GM12892 (cell line): Measurements from ENCODE around the gene PDGFA.

Experiments used
- DNase-seq: peaks from one replicate; pipeline ENCODE4 v3.0.0; 2011; ENCODE audit not compliant: insufficient read length
- FAIRE-seq: peaks from 2 replicates; lab custom pipeline; 2011; peaks lifted over from hg19 to GRCh38; lab: Jason Lieb, UNC
- POLR2A ChIP-seq: IDR thresholded peaks from 2 replicates; pipeline ENCODE4 v1.6.1; 2011; ENCODE audit warnings: low read depth, low read length, control low read depth
- POLR2AphosphoS5 ChIP-seq: IDR thresholded peaks from 2 replicates; pipeline ENCODE4 v1.6.1; 2011; ENCODE audit warnings: low read depth, low read length, control low read depth
- TAF1 ChIP-seq: IDR thresholded peaks from 2 replicates; pipeline ENCODE4 v1.6.1; 2011; ENCODE audit warnings: low read depth, mild to moderate bottlenecking, control low read depth, low read length, borderline replicate concordance

PDGFA gene

DNA sequence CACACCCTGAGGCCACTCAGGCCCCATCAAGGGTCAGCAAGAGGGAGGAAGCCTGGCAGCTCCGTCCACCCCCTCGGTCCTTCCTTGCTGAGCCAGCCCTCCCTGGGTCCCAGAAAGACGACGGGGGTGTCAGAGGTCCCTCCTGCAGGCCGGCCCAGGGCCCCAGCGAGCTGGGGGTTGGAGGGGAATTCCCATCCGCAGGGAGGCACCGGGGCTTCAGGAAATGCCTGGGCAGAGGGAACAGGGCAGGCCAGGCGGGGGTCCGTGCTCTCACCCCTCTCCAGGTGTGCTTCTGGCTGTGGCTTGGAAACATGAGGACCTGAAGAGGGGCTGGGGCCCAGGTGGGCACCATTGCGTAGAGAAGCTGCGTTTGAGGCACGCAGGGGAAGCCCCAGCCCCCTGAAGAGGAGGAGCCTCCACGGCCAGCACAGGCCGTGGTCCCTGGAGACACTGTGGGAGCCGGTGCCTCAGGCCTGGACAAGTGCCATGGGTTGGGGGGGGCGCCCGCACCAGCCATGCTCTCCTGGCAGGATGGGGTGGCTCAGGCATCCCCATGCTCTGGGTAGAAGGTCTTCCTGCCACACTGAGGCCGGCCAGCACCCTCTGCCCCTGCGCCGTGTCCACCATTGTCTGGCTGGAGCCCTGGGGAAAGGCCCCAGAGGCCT lies 66.7 kb downstream of the PDGFA start:
- no peak for TF ChIP-seq TAF1
- TF ChIP-seq POLR2AphosphoS5 = no peak
- TF ChIP-seq POLR2A = no peak
- peak; percentile 61 for DNase-seq

DNA sequence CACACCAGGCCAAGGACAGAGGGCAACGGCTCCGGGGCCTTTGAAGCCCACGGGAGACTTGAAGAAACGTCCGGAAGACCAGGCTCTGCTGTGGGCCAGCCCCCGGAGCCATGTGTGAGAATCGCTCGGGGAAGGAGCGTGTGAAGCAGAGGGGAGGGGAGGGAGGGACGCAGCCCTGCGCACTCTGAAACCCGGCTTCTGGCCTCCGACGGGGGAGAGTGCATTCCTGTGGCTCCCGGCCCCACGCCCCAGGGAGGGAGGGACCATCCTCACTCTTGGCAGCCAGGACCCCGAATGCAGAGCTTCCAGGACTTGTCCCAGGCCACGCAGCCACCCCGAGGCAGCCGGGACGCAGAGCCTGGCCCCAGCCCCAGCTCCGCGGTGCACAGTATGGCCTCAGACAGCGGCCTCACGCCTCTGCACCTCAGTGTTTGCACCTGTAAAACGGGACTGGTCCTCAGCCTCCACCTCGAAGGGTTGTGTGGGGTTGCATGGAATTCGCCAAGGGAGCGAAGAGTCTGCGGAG lies 67.4 kb downstream of the PDGFA start:
- FAIRE-seq = no peak
- no peak for TF ChIP-seq TAF1

More for the DNA sequence above, 66.7 kb downstream of the PDGFA start:
- no peak for FAIRE-seq

DNA sequence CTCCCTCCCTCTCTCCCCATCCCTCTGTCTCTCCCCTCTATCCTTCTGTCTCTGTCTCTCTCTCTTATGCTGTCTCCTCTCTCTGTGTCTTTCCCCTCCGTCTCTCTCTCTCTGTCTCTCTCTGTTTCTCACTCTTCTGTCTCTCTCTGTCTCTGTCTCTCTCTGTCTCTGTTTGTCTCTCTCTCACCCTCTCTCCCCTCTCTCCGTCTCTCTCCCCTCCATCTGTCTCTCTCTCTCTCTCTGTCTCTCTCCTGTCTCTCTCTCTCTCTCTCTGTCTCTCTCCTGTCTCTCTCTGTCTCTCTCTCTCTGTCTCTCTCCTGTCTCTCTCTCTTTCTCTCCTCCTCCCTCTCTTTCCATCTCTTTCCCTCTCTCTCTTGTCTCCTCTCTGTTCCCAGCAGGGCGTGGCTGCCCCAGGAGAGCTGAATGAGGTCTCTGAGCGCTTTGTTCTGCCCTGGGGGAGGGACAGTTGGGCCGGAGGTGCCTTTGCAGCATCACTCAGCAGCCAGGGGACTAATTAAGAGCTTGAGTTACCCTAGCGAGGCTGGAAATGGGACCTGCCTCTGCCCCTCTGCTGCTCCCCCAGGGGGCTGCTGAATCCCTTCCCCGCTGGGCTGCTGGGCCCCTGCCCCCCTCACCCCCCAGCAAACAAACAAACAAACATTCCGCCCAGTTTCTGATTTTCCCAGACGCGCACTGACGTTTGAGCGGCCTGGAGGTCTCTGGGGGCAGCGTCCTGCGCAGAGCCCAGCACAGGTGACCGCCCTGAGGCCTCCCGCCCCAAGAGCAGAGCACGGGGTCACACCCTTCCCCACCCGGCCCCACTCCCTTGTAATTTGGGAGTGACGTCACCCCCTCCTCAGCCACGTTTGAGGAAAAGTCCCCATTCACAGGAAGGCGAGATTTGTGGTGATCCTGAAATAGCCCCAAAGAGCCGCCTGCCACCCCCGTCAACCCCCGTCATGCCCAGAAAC lies 68.1 kb downstream of the PDGFA start:
- DNase-seq = no peak
- no peak for FAIRE-seq
- TF ChIP-seq POLR2AphosphoS5 = no peak
- TF ChIP-seq POLR2A = no peak
- no peak for TF ChIP-seq TAF1

More for the DNA sequence above, 67.4 kb downstream of the PDGFA start:
- DNase-seq = no peak

DNA sequence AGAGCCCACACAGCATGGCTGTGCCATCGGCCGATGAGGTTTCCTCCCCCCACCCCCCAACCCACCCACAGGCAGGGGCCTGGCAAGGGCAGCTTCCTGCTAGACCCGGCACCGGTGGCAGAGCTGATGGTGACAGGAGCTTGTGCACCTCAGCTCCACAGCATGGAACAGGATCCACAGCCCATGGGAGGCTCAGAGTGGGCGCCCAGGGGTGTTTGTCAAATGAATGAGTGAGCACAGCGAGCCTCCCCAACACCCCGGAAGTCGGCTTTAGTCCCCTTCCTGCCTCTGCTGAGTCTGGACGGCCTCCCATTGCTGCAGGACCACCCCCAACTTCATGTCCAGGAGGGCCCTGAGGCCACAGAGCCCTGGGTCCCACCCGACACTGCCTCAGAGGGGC lies 68.9 kb downstream of the PDGFA start:
- DNase-seq (no peak), FAIRE-seq (no peak)
- no peak for TF ChIP-seq POLR2A

DNA sequence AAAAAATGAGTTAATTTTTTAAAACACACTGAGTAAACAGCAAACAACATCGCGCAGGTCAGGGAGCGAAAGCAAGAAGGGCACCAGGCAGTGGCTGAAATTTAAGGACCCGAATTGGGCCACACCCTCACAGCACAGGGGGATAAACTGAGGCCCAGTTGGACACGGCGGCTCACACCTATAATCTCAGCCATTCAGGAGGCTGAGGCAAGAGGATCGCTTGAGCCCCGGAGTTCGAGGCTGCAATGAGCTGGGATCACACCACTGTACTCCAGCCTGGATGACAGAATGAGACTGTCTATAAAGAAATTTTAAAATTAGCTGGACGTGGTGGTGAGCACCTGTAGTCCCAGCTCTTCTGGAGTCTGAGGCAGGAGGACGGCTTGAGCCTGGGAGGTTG lies 69.6 kb downstream of the PDGFA start:
- TF ChIP-seq TAF1 (no peak), POLR2A (no peak)
- no peak for FAIRE-seq

DNA sequence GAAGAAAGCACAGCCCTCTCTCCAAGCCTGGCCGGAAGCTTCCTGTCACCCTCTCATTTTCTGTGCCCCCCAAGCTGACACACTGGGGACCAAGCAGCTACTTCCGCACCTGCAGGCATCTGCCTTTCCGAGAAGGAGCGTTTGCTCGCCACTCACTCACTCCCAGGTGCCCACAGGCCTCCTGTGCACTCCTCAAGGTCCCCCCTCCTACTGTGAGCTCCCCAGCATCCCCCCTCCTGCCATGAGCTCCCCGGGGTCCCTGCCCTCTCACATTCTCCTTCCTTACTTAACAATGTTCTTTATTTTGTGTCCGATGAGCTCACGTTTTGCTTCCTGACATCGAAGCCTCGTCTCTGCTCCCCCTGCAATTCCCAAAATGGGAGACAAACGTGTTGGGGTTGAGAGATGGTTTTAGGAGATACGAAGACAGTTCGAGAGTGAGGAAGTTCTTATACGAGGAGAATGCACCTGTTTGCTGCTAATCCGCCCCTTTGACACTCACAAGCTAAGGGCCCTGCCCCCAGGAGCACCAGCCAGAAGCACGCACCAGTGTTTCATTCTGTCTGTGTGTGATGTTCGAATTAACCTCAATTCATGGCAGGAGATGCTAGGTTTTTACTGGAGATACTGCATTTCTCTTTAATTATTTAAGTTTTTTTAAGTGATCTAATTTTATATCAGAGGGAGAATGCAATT lies 70.2 kb downstream of the PDGFA start:
- FAIRE-seq = no peak

More for the DNA sequence above, 69.6 kb downstream of the PDGFA start:
- DNase-seq = no peak

DNA sequence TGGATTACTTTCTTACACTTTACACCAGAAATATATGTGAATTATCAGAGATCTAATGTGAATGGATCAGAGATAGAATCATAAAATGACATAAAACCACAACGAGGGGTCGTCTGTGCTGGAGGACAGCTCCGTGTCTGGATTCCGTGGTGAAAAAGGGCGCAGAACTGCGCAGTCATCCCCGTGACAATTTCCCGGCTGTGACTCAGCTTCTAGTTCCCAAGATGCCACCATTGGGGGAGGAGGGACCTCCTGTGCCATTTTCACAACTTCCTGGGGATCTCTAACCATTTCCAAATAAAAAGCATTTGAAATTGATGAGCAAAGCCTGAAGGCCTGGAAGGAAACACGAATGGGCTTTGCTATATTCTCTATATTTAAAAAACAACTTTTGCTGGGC lies 72.1 kb downstream of the PDGFA start:
- TF ChIP-seq POLR2A (no peak), TAF1 (no peak), POLR2AphosphoS5 (no peak)
- FAIRE-seq = no peak

More for the DNA sequence above, 70.2 kb downstream of the PDGFA start:
- TF ChIP-seq POLR2A (no peak), TAF1 (no peak), POLR2AphosphoS5 (no peak)
- DNase-seq = no peak

More for the DNA sequence above, 72.1 kb downstream of the PDGFA start:
- DNase-seq = no peak
